Measurements from ENCODE around the gene LUZP1. TPM values are rescaled to one million over a fixed set of nuclear protein-coding genes. Genes with fewer than 3 reads are reported as not detected.

LUZP1 gene
- total and polyA plus RNA-seq, 10 of the 15 experiments (the other 5 are each of a cell fraction or from before 2014, with no cell fraction given), result 11.3 to 28.2 (median 17.3) TPM

GRCh38 chr1:23215751-23216449, 47.2 kb upstream of the LUZP1 start:
- BruUV-seq (replicated peaks), result no TSS peak
- Histone ChIP-seq H3K9ac (ENCODE audit: control insufficient read depth, insufficient read depth, low read length) (no peak overlapping the region), H3K9me3 (replicated peaks; ENCODE audit: control insufficient read depth, insufficient read depth, low read length) (no peaks in the 10 kb centered on the region), H2AFZ (ENCODE audit: control insufficient read depth, low read depth, low read length) (no peak overlapping the region), H3K79me2 (ENCODE audit: control insufficient read depth, insufficient read depth, low read length) (no peaks in the 10 kb centered on the region), H3K4me1 (ENCODE audit: control insufficient read depth, insufficient read depth, low read length) (peaks cover 2% of the 10 kb centered on the region), H3K36me3 (ENCODE audit: control insufficient read depth in 2 of 2, insufficient read depth in 2 of 2, low read length in 1 of 2) (no peaks in the 10 kb centered on the region), H3K27me3 (replicated peaks in 1 of 2; ENCODE audit: control insufficient read depth in 2 of 2, insufficient read depth in 2 of 2, low read length in 1 of 2) (peaks cover 0 to 5% of the 10 kb centered on the region in 2 experiments; a peak in 3 of 4 replicates), H3K27ac (ENCODE audit: control insufficient read depth, insufficient read depth) (no peak overlapping the region), H4K20me1 (ENCODE audit: control insufficient read depth, insufficient read depth) (no peaks in the 10 kb centered on the region), H3K4me2 (ENCODE audit: control insufficient read depth, insufficient read depth) (no peak overlapping the region), H3K4me3 (no peak overlapping the region)
- intact Hi-C loops (cut with micrococcal nuclease; ENCODE audit: unreplicated experiment) (loop anchor here (5.0 to 10.0 kb wide), 2 partner anchors 59 to 186 kb away; no protein-coding TSS in a partner anchor), in situ Hi-C loops (cut with MboI) (no loop called here)
- SMC1A ChIA-PET (ENCODE audit: uncharacterized antibody, unreplicated experiment), result interaction anchor here (1.1 kb wide), 1 partner anchor 187 kb away, joined by 3 read pairs; no protein-coding TSS in a partner anchor
- no peak for DNase-seq (ENCODE audit: low read depth, low spot score)
- RAD21 ChIA-PET (ENCODE audit: unreplicated experiment), result no interaction called here
- CTCF ChIA-PET, result interaction anchor here (0.6 to 1.3 kb wide), 3 partner anchors 187 to 281 kb away, joined by 3 to 4 read pairs (median 3); no protein-coding TSS in a partner anchor
- POLR2A ChIA-PET, result interaction anchor here (0.7 kb wide), 1 partner anchor 33 kb away, joined by 3 read pairs; no protein-coding TSS in a partner anchor
- 44% methylated on average over 3 of the region's 3 CpGs for WGBS (ENCODE audit: insufficient coverage, insufficient replicate concordance, low lambda C conversion rate, missing lambda C conversion rate)
- no peak for ATAC-seq
- no peak for FAIRE-seq
- no peak for TF ChIP-seq IRF4 (IDR thresholded peaks at IDR 0.05; ENCODE audit: low read depth, low read length)
- TF ChIP-seq TCF3 (IDR thresholded peaks at IDR 0.05; ENCODE audit: borderline replicate concordance, insufficient read depth, low read depth, low read length), result no peak
- TF ChIP-seq ATF7 (IDR thresholded peaks at IDR 0.05; ENCODE audit: low read depth), result no peak
- no peak for TF ChIP-seq NKRF (conservative IDR thresholded peaks at IDR 0.05)
- no peak for TF ChIP-seq RB1 (IDR thresholded peaks at IDR 0.05; ENCODE audit: borderline replicate concordance)
- no peak for TF ChIP-seq HDGF (IDR thresholded peaks at IDR 0.05)
- no peak for TF ChIP-seq FOXM1 (IDR thresholded peaks at IDR 0.05; ENCODE audit: low read depth, low read length)
- no peak for TF ChIP-seq ATF2 (IDR thresholded peaks at IDR 0.05; ENCODE audit: low read length)
- no peak for TF ChIP-seq CEBPZ (IDR thresholded peaks at IDR 0.05; ENCODE audit: low read depth, low read length)
- TF ChIP-seq IRF3 (IDR thresholded peaks at IDR 0.05), result no peak
- no peak for TF ChIP-seq SMC3 (IDR thresholded peaks at IDR 0.05; ENCODE audit: borderline replicate concordance, low read length)
- TF ChIP-seq HDAC6 (IDR thresholded peaks at IDR 0.05; ENCODE audit: unreplicated experiment), result no peak

Data from GM12878 (cell line).